HepG2 (cell line): ENCODE measurements around the gene ZNF547. TPM values are rescaled to one million over a fixed set of nuclear protein-coding genes. Genes with fewer than 3 reads are reported as not detected.

ENCODE experiments used
- DMAP1 ChIP-seq: IDR thresholded peaks from 2 replicates; pipeline ENCODE4 v1.6.1; 2016
- GATAD1 ChIP-seq: IDR thresholded peaks from 2 replicates; pipeline ENCODE4 v1.6.1; 2016; ENCODE audit warnings: missing genetic modification reagents, missing compliant biosample characterization
- ISL2 ChIP-seq: sonication (generic); formaldehyde crosslinking; IDR thresholded peaks from 2 replicates; pipeline ENCODE4 v1.5.0; 2020; ENCODE audit warnings: missing genetic modification reagents
- RXRB ChIP-seq: IDR thresholded peaks from 2 replicates; pipeline ENCODE4 v1.6.1; 2016; ENCODE audit warnings: borderline replicate concordance, missing genetic modification reagents, missing compliant biosample characterization
- U2AF1 ChIP-seq: fragments of 200-400 bp; formaldehyde crosslinking; optimal IDR thresholded peaks from 2 replicates; pipeline ENCODE3; 2017; ENCODE audit warnings: mild to moderate bottlenecking, low read depth, low read length
- ZFP37 ChIP-seq: sonication (generic); formaldehyde crosslinking; IDR thresholded peaks from 2 replicates; pipeline ENCODE4 v1.4.0; 2020; ENCODE audit warnings: missing genetic modification reagents, borderline replicate concordance
- ZNF136 ChIP-seq: sonication (generic); formaldehyde crosslinking; IDR thresholded peaks from 2 replicates; pipeline ENCODE4 v1.8.1; 2022; ENCODE audit warnings: low read depth, mild to moderate bottlenecking, moderate library complexity, missing genetic modification reagents
- ZNF552 ChIP-seq: sonication (generic); formaldehyde crosslinking; IDR thresholded peaks from 2 replicates; pipeline ENCODE4 v1.9.0; 2022; ENCODE audit warnings: missing genetic modification reagents, mild to moderate bottlenecking, borderline replicate concordance
- ZNF615 ChIP-seq: sonication (generic); formaldehyde crosslinking; IDR thresholded peaks from 2 replicates; pipeline ENCODE4 v1.5.0; 2020; ENCODE audit warnings: mild to moderate bottlenecking, missing genetic modification reagents, borderline replicate concordance
- ZNF674 ChIP-seq: sonication (generic); formaldehyde crosslinking; IDR thresholded peaks from 2 replicates; pipeline ENCODE4 v1.5.0; 2020; ENCODE audit warnings: low read depth, mild to moderate bottlenecking, missing genetic modification reagents
- polyA plus RNA-seq, 8 experiments: library from polyadenylated mRNA; depleted of rRNA in 3 of 8; stranded (reverse) in 7 of 8; unstranded in 1 of 8; fragments of >200 nt; fragmentation: Illumina TruSeq in 4 of 8; extraction: Trizol in 4 of 8; gene quantifications; 2 replicates each; pipeline versions ENCODE4 v1.2.1 to v1.2.3, GENCODE V29; 2011 to 2016; ENCODE audit warnings: low read depth in 4 of 8, missing spikeins in 1 of 8, mixed read lengths in 1 of 8; ENCODE audit not compliant: insufficient read depth in 1 of 8
- total RNA-seq, 5 experiments: library from RNA; depleted of rRNA; stranded (reverse); fragments of >200 nt; fragmentation: Illumina TruSeq; extraction: Trizol; gene quantifications; 2 replicates each; pipeline ENCODE4 v1.2.3, GENCODE V29; 2016; ENCODE audit warnings: low read depth in 1 of 5
- TF ChIP-seq, protein P1 (sequence below): sonication (generic); formaldehyde crosslinking; IDR thresholded peaks from 2 replicates; pipeline ENCODE4 v1.4.0; 2020; ENCODE audit warnings: low read depth, missing genetic modification reagents
- TF ChIP-seq, protein P2 (sequence below): sonication (generic); formaldehyde crosslinking; IDR thresholded peaks from 2 replicates; pipeline ENCODE4 v1.5.1; 2020; ENCODE audit warnings: mild to moderate bottlenecking, missing genetic modification reagents
- TF ChIP-seq, protein P3 (sequence below): sonication (generic); formaldehyde crosslinking; IDR thresholded peaks from 2 replicates; pipeline ENCODE4 v1.5.0; 2020; ENCODE audit warnings: missing genetic modification reagents
- TF ChIP-seq, protein P4 (sequence below): sonication (generic); formaldehyde crosslinking; IDR thresholded peaks from 2 replicates; pipeline ENCODE4 v1.4.0; 2020; ENCODE audit warnings: mild to moderate bottlenecking, missing genetic modification reagents
- TF ChIP-seq, protein P5 (sequence below): sonication (generic); formaldehyde crosslinking; IDR thresholded peaks from 2 replicates; pipeline ENCODE4 v1.5.0; 2020; ENCODE audit warnings: missing genetic modification reagents, mild to moderate bottlenecking, borderline replicate concordance
- TF ChIP-seq, protein P6 (sequence below): IDR thresholded peaks from 2 replicates; pipeline ENCODE4 v1.6.1; 2016; ENCODE audit warnings: control low read depth

ZNF547 gene
- total and polyA plus RNA-seq, 2 of the 13 experiments (the other 11 are each of a cell fraction or from before 2014, with no cell fraction given): 2.0 to 2.6 TPM

DNA sequence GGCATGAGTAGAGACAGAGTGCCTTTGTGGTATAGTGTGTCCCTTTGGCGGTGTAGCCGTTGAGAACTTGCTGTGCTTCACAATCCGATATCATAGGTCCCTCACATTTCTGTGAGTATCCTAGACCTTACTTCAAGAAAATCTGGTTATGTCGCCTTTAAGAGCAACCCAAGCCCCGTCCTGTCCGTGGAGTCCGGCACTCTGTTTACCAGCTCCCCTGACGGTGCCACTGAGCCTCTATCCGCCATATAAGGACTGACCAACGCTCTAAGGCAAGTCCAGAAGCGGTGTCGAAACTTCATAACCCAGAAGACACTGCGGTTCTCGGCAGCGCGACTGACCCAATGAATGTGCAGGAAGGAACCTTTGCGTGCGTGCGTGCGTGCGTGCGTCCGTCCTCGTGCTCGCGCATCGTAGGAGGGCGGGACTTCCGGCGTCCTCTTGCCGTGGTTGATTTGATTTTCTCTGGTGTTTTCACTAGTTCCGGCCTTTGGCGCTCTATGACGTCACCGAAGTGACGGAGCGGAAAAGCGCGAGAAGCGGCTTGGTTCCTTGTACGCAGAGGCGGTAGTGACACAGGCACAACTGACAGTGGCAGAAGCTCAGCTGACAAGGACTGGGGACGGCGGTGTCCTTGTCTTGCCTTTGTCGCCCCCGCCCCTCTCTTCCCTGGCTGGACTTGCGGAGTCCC, at the start of gene ZNF547, which contains the start of gene TRAPPC2B (continued):
- TF ChIP-seq, protein P1, sequence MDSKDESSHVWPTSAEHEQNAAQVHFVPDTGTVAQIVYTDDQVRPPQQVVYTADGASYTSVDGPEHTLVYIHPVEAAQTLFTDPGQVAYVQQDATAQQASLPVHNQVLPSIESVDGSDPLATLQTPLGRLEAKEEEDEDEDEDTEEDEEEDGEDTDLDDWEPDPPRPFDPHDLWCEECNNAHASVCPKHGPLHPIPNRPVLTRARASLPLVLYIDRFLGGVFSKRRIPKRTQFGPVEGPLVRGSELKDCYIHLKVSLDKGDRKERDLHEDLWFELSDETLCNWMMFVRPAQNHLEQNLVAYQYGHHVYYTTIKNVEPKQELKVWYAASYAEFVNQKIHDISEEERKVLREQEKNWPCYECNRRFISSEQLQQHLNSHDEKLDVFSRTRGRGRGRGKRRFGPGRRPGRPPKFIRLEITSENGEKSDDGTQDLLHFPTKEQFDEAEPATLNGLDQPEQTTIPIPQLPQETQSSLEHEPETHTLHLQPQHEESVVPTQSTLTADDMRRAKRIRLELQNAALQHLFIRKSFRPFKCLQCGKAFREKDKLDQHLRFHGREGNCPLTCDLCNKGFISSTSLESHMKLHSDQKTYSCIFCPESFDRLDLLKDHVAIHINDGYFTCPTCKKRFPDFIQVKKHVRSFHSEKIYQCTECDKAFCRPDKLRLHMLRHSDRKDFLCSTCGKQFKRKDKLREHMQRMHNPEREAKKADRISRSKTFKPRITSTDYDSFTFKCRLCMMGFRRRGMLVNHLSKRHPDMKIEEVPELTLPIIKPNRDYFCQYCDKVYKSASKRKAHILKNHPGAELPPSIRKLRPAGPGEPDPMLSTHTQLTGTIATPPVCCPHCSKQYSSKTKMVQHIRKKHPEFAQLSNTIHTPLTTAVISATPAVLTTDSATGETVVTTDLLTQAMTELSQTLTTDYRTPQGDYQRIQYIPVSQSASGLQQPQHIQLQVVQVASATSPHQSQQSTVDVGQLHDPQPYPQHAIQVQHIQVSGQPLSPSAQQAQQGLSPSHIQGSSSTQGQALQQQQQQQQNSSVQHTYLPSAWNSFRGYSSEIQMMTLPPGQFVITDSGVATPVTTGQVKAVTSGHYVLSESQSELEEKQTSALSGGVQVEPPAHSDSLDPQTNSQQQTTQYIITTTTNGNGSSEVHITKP (CRISPR knock-in tag): no peak
- TF ChIP-seq, protein P2, sequence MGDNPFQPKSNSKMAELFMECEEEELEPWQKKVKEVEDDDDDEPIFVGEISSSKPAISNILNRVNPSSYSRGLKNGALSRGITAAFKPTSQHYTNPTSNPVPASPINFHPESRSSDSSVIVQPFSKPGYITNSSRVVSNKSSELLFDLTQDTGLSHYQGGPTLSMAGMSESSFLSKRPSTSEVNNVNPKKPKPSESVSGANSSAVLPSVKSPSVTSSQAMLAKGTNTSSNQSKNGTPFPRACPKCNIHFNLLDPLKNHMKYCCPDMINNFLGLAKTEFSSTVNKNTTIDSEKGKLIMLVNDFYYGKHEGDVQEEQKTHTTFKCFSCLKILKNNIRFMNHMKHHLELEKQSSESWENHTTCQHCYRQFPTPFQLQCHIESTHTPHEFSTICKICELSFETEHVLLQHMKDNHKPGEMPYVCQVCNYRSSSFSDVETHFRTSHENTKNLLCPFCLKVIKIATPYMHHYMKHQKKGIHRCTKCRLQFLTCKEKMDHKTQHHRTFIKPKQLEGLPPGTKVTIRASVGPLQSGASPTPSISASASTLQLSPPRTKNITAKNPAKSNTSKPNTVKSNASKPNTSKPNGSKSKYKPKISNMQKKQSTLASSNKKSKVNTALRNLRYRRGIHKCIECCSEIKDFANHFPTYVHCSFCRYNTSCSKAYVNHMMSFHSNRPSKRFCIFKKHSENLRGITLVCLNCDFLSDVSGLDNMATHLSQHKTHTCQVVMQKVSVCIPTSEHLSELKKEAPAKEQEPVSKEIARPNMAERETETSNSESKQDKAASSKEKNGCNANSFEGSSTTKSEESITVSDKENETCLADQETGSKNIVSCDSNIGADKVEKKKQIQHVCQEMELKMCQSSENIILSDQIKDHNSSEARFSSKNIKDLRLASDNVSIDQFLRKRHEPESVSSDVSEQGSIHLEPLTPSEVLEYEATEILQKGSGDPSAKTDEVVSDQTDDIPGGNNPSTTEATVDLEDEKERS (CRISPR knock-in tag): no peak
- TF ChIP-seq, protein P3, sequence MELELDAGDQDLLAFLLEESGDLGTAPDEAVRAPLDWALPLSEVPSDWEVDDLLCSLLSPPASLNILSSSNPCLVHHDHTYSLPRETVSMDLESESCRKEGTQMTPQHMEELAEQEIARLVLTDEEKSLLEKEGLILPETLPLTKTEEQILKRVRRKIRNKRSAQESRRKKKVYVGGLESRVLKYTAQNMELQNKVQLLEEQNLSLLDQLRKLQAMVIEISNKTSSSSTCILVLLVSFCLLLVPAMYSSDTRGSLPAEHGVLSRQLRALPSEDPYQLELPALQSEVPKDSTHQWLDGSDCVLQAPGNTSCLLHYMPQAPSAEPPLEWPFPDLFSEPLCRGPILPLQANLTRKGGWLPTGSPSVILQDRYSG (CRISPR knock-in tag): no peak
- TF ChIP-seq GATAD1 (CRISPR knock-in tag) (peak; percentile 95), RXRB (CRISPR knock-in tag) (peak; percentile 32; the same call in 1 of the 2 replicates), DMAP1 (CRISPR knock-in tag) (peak; percentile 44; the same call in 1 of the 2 replicates), ZNF674 (no peak), ISL2 (CRISPR knock-in tag) (no peak; the same call in none of the 2 replicates), ZNF615 (CRISPR knock-in tag) (no peak), ZNF552 (CRISPR knock-in tag) (no peak), ZNF136 (CRISPR knock-in tag) (peak; percentile 80; the same call in 1 of the 2 replicates), ZFP37 (CRISPR knock-in tag) (no peak), U2AF1 (no peak)
- TF ChIP-seq, protein P4, sequence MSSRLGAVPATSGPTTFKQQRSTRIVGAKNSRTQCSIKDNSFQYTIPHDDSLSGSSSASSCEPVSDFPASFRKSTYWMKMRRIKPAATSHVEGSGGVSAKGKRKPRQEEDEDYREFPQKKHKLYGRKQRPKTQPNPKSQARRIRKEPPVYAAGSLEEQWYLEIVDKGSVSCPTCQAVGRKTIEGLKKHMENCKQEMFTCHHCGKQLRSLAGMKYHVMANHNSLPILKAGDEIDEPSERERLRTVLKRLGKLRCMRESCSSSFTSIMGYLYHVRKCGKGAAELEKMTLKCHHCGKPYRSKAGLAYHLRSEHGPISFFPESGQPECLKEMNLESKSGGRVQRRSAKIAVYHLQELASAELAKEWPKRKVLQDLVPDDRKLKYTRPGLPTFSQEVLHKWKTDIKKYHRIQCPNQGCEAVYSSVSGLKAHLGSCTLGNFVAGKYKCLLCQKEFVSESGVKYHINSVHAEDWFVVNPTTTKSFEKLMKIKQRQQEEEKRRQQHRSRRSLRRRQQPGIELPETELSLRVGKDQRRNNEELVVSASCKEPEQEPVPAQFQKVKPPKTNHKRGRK (CRISPR knock-in tag): no peak; the same call in 1 of the 2 replicates
- TF ChIP-seq, protein P5, sequence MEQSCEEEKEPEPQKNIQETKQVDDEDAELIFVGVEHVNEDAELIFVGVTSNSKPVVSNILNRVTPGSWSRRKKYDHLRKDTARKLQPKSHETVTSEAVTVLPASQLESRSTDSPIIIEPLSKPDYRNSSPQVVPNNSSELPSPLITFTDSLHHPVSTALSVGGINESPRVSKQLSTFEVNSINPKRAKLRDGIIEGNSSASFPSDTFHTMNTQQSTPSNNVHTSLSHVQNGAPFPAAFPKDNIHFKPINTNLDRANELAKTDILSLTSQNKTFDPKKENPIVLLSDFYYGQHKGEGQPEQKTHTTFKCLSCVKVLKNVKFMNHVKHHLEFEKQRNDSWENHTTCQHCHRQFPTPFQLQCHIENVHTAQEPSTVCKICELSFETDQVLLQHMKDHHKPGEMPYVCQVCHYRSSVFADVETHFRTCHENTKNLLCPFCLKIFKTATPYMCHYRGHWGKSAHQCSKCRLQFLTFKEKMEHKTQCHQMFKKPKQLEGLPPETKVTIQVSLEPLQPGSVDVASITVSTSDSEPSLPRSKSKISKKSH (CRISPR knock-in tag): no peak
- TF ChIP-seq, protein P6, sequence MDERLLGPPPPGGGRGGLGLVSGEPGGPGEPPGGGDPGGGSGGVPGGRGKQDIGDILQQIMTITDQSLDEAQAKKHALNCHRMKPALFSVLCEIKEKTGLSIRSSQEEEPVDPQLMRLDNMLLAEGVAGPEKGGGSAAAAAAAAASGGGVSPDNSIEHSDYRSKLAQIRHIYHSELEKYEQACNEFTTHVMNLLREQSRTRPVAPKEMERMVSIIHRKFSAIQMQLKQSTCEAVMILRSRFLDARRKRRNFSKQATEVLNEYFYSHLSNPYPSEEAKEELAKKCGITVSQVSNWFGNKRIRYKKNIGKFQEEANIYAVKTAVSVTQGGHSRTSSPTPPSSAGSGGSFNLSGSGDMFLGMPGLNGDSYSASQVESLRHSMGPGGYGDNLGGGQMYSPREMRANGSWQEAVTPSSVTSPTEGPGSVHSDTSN: no peak
